SK-N-MC (cell line): ENCODE results near the gene IQCE.

Experiments
- DNase-seq: peaks from one replicate; pipeline ENCODE4 v3.0.0-alpha.2; 2011; ENCODE audit warnings: low read depth, low spot score
- H3K27ac ChIP-seq: fragments of 200-600 bp; sonication (generic); 2 replicates; pipeline ENCODE4 v1.5.1; 2016; ENCODE audit warnings: mixed run types
- H3K36me3 ChIP-seq: fragments of 200-600 bp; sonication (generic); 2 replicates; pipeline ENCODE4 v1.6.1; 2017; ENCODE audit warnings: antibody characterized with exemption, low read length, mixed read lengths; ENCODE audit not compliant: insufficient read depth
- H3K4me3 ChIP-seq: fragments of 200-600 bp; sonication (generic); 2 replicates; pipeline ENCODE4 v1.5.1; 2016
- H3K9ac ChIP-seq: fragments of 200-600 bp; sonication (generic); 2 replicates; pipeline ENCODE4 v1.8.0; 2017; ENCODE audit warnings: mixed run types, mixed read lengths; ENCODE audit not compliant: insufficient read length
- H3K9me3 ChIP-seq: fragments of 200-600 bp; sonication (generic); 2 replicates; pipeline ENCODE4 v1.6.1; 2017; ENCODE audit warnings: low read depth, mild to moderate bottlenecking, antibody characterized with exemption, low read length, moderate library complexity, mixed read lengths
- EZH2 ChIP-seq: fragments of 200-600 bp; sonication (generic); IDR thresholded peaks from one replicate; pipeline ENCODE4 v1.6.1; 2017; ENCODE audit warnings: antibody characterized with exemption
- FOXP2 ChIP-seq: optimal IDR thresholded peaks from 2 replicates; pipeline ENCODE3; 2011; ENCODE audit warnings: mild to moderate bottlenecking, moderate library complexity; ENCODE audit not compliant: insufficient read depth; ENCODE audit errors: extremely low read length, control extremely low read depth
- POLR2AphosphoS5 ChIP-seq: IDR thresholded peaks from 2 replicates; pipeline ENCODE4 v1.6.1; 2012; ENCODE audit warnings: mild to moderate bottlenecking, low read depth, low read length, borderline replicate concordance

The IQCE gene, protein sequence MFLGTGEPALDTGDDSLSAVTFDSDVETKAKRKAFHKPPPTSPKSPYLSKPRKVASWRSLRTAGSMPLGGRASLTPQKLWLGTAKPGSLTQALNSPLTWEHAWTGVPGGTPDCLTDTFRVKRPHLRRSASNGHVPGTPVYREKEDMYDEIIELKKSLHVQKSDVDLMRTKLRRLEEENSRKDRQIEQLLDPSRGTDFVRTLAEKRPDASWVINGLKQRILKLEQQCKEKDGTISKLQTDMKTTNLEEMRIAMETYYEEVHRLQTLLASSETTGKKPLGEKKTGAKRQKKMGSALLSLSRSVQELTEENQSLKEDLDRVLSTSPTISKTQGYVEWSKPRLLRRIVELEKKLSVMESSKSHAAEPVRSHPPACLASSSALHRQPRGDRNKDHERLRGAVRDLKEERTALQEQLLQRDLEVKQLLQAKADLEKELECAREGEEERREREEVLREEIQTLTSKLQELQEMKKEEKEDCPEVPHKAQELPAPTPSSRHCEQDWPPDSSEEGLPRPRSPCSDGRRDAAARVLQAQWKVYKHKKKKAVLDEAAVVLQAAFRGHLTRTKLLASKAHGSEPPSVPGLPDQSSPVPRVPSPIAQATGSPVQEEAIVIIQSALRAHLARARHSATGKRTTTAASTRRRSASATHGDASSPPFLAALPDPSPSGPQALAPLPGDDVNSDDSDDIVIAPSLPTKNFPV

DNA sequence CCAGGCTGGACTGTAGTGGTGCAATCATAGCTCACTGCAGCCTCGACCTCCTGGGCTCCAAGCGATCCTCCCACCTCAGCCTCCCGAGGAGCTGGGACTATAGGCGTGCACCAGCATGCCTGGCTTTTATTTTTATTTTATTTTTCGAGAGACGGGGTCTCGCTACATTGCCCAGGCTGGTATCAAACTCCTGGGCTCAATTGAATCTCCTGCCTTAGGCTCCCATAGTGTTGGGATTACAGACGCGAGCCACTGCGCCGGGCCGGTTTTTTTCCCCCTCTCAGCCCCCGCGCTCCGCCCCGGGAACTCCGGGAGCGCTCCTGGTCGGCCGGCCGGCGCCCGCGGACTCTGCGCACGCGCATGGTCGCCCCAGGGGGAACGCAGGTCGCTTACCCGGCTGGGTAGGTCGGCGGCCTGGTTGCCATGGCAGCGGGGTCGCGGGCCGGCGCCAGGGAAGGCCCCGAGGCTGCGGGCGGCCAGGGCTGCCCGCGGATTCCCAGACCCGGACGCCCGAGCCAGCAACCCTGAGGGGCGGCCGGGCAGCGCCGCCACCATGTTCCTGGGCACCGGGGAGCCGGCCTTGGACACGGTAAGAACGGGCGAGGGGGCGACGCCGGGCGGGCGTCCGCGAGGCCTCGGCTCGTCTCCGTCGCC is at the start of gene IQCE:
IQCE (plus strand) TSS at position 351 of the 654 bp plus-strand sequence; CDS start at position 554, 203 bp downstream.
- Histone ChIP-seq H3K9ac (peak within 1 kb of the TSS; percentile 82), H3K9me3 (no peaks in the 10 kb centered on the region), H3K36me3 (peaks cover 6% of the 10 kb centered on the region; the same call in 1 of the 2 replicates), H3K27ac (no peak within 1 kb of the TSS), H3K4me3 (peak within 1 kb of the TSS; percentile 88)
- no peak for DNase-seq
- TF ChIP-seq EZH2 (no peak), POLR2AphosphoS5 (no peak; the same call in 1 of the 2 replicates), FOXP2 (no peak)

DNA sequence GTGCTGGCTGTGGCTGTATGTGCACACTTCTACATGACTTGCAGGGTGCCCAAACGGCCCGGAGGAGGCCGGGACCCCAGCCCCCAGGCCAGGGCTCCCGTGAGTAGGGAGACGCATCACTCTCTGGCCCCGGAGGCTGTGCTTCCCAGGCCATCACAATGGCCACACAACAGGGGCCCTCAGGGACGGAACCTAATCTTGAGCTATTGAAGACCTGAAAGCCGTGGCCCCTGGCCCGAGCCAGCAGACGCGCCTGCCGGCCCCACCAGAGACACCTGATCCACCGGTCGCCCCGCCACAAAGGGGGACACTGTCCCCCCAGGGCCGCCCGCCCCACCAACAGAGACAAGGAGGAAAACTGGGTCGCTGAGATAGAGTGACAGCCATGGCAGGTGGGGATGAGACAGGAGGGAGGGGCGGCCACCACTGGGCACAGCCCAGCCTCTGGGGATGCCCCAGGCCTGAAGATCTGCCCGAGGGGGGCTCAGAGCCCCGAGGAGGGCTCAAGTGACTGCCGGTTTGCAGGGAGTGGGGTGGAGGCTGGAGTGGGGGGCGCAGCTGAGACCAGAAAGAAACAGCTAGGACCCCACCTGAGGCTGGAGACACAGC is 49.4 kb upstream of the IQCE start:
- no peak overlapping the region for H3K4me3 ChIP-seq
- no peak overlapping the region for H3K27ac ChIP-seq
- H3K36me3 ChIP-seq: no peaks in the 10 kb centered on the region
- no peak for DNase-seq
- no peak overlapping the region for H3K9ac ChIP-seq
- no peaks in the 10 kb centered on the region for H3K9me3 ChIP-seq
- TF ChIP-seq POLR2AphosphoS5 (no peak), EZH2 (no peak), FOXP2 (no peak)

DNA sequence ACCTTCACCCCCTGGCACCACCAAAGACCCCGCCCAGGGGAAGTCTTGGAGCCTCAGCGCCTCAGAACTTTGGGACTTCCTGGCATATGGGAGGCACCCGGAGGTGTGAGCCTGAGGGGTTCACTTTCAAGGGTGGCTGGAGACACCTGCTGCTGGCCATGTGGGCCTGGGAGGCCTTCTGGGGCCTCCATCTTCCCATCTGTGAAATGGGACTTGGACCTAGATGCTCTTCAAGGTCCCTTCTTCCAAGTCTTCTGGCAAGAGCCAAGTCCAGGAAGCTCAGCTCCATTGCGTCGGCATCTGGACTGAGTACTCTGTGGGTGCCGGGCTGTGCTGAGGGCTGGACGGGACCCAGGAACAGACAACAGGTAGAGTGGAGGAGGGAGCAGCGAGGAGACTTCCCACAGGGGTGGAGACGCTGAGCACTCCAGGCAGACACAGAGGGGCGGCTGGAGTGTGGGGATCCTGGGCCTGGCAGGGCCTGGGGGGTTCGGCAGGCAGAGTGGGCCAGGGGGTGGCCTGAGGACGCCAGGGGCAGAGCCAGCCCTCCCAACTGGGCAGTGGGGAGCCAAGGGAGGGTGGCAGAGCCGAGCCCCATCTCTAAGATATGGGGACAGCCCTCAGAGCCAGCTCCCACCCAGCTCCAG is 48.5 kb upstream of the IQCE start:
- Histone ChIP-seq H3K4me3 (no peak overlapping the region), H3K36me3 (no peaks in the 10 kb centered on the region), H3K9me3 (no peaks in the 10 kb centered on the region), H3K9ac (no peak overlapping the region), H3K27ac (no peak overlapping the region)
- no peak for TF ChIP-seq EZH2
- no peak for TF ChIP-seq FOXP2
- no peak for TF ChIP-seq POLR2AphosphoS5
- DNase-seq: no peak

DNA sequence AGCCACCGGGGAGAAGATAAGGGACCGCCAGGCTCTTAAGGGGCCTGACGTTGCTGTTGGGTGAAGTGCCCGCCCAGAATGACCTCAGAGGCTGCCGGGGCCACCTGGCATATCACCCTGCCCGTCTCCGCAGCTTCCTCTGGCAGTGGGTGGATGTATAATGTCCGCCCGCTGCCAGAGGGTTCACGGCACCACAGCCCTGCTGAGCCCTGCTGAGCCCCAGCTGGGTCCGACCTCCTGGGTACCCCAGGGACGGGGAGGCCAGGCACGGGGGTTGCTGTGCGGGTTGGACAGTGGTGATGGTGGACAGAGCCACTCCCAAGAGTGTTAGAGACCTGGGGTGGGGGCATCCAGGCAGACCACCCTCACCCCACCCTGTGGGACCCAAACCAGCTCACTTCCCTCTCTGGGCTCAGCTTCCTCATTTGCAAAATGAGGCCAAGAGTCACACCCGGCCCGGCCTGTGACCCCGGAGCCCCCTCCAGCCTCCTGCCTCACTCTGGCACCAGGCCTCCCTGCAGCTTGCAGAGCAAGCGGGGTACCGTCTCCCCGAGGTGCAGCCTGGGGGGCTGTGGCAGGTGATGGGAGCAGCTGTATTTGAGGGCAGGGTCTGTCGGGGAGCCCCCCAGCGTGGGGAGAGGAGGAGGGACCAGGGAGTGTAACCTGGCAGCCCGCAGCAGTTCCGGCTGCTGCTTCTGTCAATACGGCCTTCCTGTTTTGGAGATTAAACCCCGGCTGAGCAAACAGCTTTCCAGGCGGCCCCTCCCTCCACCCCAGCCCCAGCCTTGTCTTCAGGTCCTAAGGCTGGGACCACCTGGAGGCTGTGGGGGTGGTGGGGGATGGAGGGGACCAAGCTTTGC is 47.6 kb upstream of the IQCE start:
- no peak for TF ChIP-seq EZH2
- no peak for TF ChIP-seq POLR2AphosphoS5
- no peak for TF ChIP-seq FOXP2
- H3K4me3 ChIP-seq: no peak overlapping the region
- H3K9me3 ChIP-seq: no peaks in the 10 kb centered on the region
- no peaks in the 10 kb centered on the region for H3K36me3 ChIP-seq
- H3K9ac ChIP-seq: no peak overlapping the region
- H3K27ac ChIP-seq: no peak overlapping the region
- no peak for DNase-seq

DNA sequence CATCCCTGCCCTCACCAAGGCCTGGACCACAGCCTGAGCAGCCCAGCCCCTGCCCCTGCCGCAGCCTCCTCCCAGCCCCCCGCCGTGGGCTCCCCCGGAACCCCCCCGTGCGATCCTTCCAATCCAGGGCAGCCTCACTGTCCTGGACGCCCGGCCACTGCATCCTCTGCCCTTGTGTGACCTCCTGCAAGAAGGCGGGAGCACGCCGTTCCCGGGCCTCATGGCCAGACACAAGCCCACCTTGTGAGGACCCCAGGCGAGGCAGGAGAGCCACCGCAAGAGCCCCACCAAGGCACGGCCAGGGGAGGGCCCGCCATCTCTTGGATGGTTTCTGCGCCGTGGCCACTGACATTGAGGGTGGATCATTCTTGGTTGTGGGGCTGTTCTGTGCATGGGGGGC is 47.0 kb upstream of the IQCE start:
- TF ChIP-seq FOXP2 (no peak), POLR2AphosphoS5 (no peak), EZH2 (no peak)
- no peak overlapping the region for H3K27ac ChIP-seq

DNA sequence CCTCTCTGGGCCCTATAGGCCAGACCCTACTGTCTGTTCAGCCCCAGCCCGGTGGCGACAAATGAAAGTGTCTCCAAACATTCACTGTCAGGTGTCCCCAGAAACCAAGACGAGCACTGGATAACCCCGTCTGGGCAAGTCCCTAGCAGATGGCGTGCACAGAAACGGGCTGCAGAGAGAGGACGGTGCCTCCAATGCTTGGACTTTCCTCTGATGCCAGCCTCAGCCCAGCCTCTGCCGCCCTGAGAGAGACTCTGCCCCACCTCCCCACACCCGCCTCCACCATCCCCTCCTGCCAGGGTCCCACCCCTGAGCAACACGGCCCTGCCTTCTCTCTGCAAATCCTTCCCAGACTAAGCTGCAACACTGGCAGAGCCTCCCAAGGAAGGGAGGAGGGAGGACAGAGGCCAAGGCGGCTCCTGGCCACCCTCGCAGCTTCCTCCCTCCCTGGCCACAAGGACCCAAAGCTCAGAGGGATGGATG is 46.6 kb upstream of the IQCE start:
- Histone ChIP-seq H3K27ac (no peak overlapping the region), H3K36me3 (no peaks in the 10 kb centered on the region), H3K9ac (no peak overlapping the region), H3K4me3 (no peak overlapping the region), H3K9me3 (no peaks in the 10 kb centered on the region)
- DNase-seq: no peak
- no peak for TF ChIP-seq POLR2AphosphoS5
- no peak for TF ChIP-seq FOXP2
- no peak for TF ChIP-seq EZH2

More for the DNA sequence above, 47.0 kb upstream of the IQCE start:
- Histone ChIP-seq H3K4me3 (no peak overlapping the region), H3K9me3 (no peaks in the 10 kb centered on the region), H3K9ac (no peak overlapping the region), H3K36me3 (no peaks in the 10 kb centered on the region)
- DNase-seq: no peak

DNA sequence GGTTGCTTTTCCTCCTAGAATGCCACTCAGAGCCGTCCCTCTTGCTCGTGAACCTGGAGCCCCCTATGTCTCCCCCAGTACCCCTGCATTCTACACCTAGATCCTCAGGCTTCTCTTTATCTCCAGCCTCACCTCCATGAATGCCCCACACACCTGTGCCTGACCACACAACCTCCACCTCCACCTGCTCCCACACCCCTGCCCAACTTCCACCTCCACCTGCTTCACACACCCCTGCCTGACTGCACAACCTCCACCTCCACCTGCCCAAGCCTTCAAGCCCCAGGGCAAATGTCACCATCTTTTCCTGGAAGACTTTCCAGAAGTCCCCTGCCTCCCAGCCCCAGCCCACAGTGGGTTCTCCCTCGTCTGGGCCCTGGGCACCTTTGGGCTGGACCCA is 46.1 kb upstream of the IQCE start:
- Histone ChIP-seq H3K27ac (no peak overlapping the region), H3K4me3 (no peak overlapping the region), H3K36me3 (no peaks in the 10 kb centered on the region), H3K9me3 (no peaks in the 10 kb centered on the region), H3K9ac (no peak overlapping the region)
- no peak for DNase-seq
- TF ChIP-seq FOXP2: no peak
- TF ChIP-seq EZH2: no peak
- TF ChIP-seq POLR2AphosphoS5: no peak

DNA sequence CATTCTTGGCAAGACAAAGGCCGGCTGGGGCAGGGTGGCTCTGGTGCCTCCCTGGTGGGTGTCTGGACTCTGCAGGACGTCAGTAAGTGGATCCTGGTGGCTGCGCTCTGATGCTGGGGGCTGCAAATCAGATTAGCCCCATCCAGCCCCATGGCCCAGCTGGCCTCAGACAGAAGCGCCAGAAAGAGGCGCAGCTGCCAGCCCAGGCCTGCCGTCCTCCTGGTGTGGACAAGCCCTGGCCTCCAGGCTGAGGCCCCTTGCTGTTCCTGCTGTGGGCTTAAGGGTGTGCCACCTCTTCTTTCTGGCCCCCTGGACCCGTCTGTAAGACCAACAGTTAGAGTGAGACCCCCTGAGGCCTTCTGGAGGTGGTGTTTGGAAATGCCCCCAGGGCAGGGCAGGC is 45.1 kb upstream of the IQCE start:
- Histone ChIP-seq H3K4me3 (no peak overlapping the region), H3K36me3 (no peaks in the 10 kb centered on the region), H3K9me3 (no peaks in the 10 kb centered on the region), H3K9ac (no peak overlapping the region), H3K27ac (no peak overlapping the region)
- no peak for DNase-seq
- TF ChIP-seq POLR2AphosphoS5: no peak
- TF ChIP-seq FOXP2: no peak
- no peak for TF ChIP-seq EZH2
